NB4 (cell line): ENCODE measurements around the gene TCERG1L.

Experiments used
- MYC ChIP-seq: IDR thresholded peaks from 2 replicates; pipeline ENCODE4 v1.6.1; 2011; ENCODE audit warnings: low read depth, low read length
- POLR2A ChIP-seq: IDR thresholded peaks from 2 replicates; pipeline ENCODE4 v1.6.1; 2011; ENCODE audit warnings: mild to moderate bottlenecking; ENCODE audit not compliant: insufficient read length; ENCODE audit errors: extremely low read depth
- TF ChIP-seq, protein P1 (sequence below): IDR thresholded peaks from one replicate; pipeline ENCODE4 v1.5.1; 2012; ENCODE audit warnings: low read depth, low read length
- TF ChIP-seq, protein P2 (sequence below): IDR thresholded peaks from 2 replicates; pipeline ENCODE4 v1.6.1; 2011; ENCODE audit warnings: low read depth, low read length

DNA sequence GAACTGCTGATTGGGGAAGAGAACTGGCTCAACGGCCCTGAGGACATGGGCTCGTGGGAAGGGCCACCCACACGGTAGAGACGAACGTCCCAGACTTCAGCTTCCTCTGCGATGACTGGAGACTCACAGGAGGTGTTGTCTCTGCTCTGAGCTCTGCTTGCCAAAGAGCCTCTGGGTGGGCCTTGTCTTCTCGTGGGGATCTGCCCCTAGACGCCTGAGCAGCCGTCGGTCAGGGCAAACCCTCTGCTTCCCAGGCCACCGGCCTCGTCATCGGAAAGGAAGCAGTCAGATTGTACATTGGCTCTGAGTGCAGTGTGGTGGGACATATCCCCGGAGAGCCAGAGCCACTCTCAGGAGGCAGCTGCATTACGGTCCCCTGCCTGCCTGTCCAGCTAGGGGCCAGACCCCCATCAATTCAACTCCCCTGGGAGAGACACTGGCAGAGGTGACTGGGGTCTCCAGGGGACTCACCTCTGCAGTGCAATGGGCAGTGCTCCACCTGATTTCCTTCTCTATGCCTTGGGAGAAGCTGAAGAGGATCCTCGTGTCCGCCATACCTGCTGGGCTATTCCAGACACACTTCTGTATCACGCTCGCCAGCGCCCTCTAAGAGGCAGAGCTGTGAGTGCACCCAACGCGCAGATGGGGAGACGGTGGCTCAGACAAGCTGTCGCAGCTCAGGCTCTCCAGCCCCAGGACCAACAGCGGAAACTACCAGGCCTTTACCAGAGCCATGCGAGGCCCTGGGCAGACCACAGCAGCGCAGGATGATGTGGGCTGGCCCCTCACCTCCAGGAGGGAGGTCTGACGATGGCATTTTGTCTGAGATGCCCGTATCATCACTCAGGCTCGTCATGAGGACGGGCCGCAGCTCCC is 227.4 kb downstream of the TCERG1L start:
- TF ChIP-seq, protein P1, sequence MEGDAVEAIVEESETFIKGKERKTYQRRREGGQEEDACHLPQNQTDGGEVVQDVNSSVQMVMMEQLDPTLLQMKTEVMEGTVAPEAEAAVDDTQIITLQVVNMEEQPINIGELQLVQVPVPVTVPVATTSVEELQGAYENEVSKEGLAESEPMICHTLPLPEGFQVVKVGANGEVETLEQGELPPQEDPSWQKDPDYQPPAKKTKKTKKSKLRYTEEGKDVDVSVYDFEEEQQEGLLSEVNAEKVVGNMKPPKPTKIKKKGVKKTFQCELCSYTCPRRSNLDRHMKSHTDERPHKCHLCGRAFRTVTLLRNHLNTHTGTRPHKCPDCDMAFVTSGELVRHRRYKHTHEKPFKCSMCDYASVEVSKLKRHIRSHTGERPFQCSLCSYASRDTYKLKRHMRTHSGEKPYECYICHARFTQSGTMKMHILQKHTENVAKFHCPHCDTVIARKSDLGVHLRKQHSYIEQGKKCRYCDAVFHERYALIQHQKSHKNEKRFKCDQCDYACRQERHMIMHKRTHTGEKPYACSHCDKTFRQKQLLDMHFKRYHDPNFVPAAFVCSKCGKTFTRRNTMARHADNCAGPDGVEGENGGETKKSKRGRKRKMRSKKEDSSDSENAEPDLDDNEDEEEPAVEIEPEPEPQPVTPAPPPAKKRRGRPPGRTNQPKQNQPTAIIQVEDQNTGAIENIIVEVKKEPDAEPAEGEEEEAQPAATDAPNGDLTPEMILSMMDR: peak; percentile 36
- no peak for TF ChIP-seq MYC
- TF ChIP-seq POLR2A: no peak
- TF ChIP-seq, protein P2, sequence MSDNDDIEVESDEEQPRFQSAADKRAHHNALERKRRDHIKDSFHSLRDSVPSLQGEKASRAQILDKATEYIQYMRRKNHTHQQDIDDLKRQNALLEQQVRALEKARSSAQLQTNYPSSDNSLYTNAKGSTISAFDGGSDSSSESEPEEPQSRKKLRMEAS: no peak
